ENCODE results near the gene GPR143.

The GPR143 gene

DNA sequence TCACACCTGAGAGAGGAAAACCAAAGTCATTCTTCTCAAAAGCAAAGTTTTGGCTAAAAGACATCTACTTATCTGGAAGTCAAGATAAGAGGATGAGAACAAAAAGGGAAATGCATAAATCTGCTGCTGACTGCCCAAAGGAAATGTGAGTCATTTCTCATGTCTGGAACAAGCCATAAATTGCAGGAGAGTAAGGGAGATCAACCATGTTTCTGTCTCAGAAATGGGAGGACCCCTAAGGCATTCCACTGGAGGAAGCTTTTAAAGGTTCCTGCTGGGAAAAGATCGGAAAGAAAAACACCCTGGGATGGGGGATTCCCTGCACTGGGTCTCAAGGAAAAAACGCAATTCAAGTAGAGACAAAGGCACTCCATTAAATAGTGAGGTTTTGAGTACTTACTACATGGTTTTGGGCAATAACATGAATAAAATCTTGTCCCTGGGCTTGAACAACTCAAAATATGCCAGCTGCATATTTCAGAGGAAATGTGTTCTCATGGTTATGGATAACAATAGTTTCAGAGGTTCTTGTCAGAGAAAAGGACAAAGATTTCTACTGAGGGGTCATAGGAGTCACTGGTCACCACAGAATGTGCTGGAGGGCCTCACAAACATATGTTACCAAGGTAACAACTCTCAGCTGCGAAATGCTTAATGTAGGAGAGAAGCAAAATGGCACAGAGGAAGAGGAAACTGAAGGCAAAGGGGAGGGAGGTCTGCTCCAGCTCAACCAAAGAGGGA lies 19.3 kb downstream of the GPR143 start:
- H3K27ac ChIP-seq (ENCODE audit: low read depth, low read length), result no peak overlapping the region
- H3K4me1 ChIP-seq (ENCODE audit: control insufficient read depth in 5 of 5, insufficient read depth in 5 of 5, low read length in 5 of 5), result peaks cover 0 to 13% (median 0%) of the 10 kb centered on the region in 5 donors
- no peaks in the 10 kb centered on the region for H3K36me3 ChIP-seq (ENCODE audit: control insufficient read depth in 5 of 5, insufficient read depth in 5 of 5, low read length in 5 of 5)
- H3K9me3 ChIP-seq (ENCODE audit: control insufficient read depth in 5 of 5, low read length in 5 of 5), result peaks cover 0 to 5% (median 0%) of the 10 kb centered on the region in 5 donors
- H3K9ac ChIP-seq (ENCODE audit: low read length in 5 of 5), result no peak overlapping the region
- H3K4me3 ChIP-seq (ENCODE audit: low read depth in 1 of 5, low read length in 5 of 5), result no peak overlapping the region
- H3K27me3 ChIP-seq (ENCODE audit: control insufficient read depth in 5 of 5, insufficient read depth in 4 of 5, low read length in 5 of 5), result peaks cover 0 to 8% (median 6%) of the 10 kb centered on the region in 5 donors

DNA sequence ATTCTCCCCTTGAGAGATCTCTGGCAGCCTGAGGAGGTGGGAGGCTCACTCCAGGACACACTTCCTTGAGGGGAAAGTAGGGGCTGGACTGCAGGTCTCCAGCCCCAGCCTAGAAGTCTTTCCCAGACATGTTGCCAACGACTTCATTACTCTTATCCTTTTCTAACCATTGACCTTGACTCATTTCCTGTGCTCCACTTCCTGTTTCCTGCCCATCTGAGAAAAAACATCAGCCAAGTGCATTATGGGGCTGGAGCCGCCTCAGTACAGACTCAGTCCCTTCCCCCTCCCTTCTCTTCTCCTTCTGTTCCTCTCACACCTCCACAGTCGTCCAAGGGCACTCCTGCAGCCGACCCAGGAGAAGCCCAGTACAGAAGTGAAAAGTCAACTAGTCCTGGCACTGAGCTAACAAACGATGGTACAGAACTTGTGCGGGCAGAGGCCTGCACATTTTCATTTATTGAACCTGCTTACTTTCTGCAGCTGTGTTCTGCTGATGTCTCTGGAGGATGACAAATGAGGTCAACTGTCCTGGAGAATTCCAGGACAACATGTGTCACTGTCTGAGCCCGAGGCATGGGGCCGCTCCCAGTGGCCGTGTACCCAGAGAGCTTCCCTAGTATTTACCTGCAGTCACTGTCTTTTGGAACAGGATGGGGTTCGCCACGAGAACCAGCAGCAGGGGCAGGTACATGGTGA lies 20.1 kb downstream of the GPR143 start:
- no peak overlapping the region for H3K9ac ChIP-seq (ENCODE audit: low read length in 5 of 5)
- H3K27ac ChIP-seq (ENCODE audit: low read depth, low read length), result no peak overlapping the region
- no peaks in the 10 kb centered on the region for H3K36me3 ChIP-seq (ENCODE audit: control insufficient read depth in 5 of 5, insufficient read depth in 5 of 5, low read length in 5 of 5)
- peaks cover 0 to 5% (median 0%) of the 10 kb centered on the region in 5 donors for H3K9me3 ChIP-seq (ENCODE audit: control insufficient read depth in 5 of 5, low read length in 5 of 5)
- H3K4me1 ChIP-seq (ENCODE audit: control insufficient read depth in 5 of 5, insufficient read depth in 5 of 5, low read length in 5 of 5), result peaks cover 0 to 13% (median 0%) of the 10 kb centered on the region in 5 donors
- no peak overlapping the region for H3K4me3 ChIP-seq (ENCODE audit: low read depth in 1 of 5, low read length in 5 of 5)
- H3K27me3 ChIP-seq (ENCODE audit: control insufficient read depth in 5 of 5, insufficient read depth in 4 of 5, low read length in 5 of 5), result peaks cover 0 to 7% (median 4%) of the 10 kb centered on the region in 5 donors

DNA sequence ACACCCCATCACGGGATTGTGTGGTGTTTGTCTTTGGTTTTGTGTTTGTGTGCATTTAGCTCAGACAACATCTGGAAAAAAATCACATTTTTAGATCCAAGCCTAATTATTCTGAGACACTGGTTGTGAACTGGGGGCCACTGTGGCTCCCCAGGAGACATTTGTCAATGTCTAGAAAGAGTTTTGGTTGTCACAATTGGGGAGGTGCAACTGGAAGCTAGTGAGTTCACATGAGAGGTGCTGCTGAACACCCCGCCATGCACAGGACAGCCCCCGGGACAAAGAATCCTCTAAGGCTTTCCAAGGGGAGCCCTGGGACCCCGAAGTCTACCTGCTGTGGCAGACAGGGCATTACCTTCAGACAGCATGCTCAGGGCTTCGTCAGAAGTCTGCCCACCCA lies 26.5 kb downstream of the GPR143 start:
- peaks cover 0 to 4% (median 0%) of the 10 kb centered on the region in 5 donors for H3K9me3 ChIP-seq (ENCODE audit: control insufficient read depth in 5 of 5, low read length in 5 of 5)
- H3K4me3 ChIP-seq (ENCODE audit: low read depth in 1 of 5, low read length in 5 of 5), result no peak overlapping the region
- H3K36me3 ChIP-seq (ENCODE audit: control insufficient read depth in 5 of 5, insufficient read depth in 5 of 5, low read length in 5 of 5), result no peaks in the 10 kb centered on the region
- peaks cover 0 to 1% (median 0%) of the 10 kb centered on the region in 5 donors for H3K4me1 ChIP-seq (ENCODE audit: control insufficient read depth in 5 of 5, insufficient read depth in 5 of 5, low read length in 5 of 5)
- no peak overlapping the region for H3K9ac ChIP-seq (ENCODE audit: low read length in 5 of 5)
- no peak overlapping the region for H3K27ac ChIP-seq (ENCODE audit: low read depth, low read length)
- H3K27me3 ChIP-seq (ENCODE audit: control insufficient read depth in 5 of 5, insufficient read depth in 4 of 5, low read length in 5 of 5), result peaks cover 4 to 29% (median 10%) of the 10 kb centered on the region in 5 donors

DNA sequence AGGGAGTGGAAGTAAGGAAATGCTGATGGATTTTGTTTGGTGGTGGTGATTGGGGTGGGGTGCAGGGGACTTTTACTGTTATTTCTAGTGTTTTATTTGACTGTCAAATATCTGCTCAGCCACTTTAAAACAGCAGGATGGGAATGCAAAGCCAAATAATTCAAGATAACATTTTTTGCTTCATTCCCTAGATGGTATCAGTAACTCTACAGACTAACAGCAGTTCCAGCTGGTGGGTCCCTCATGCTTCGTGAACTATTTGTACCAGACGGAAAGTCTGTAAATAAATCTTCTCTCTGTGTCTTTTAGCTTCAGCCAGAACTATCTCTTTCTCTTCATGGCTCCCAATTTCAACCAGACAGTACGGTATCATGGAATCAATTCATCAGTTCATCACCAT lies 27.5 kb downstream of the GPR143 start:
- H3K4me1 ChIP-seq (ENCODE audit: control insufficient read depth in 5 of 5, insufficient read depth in 5 of 5, low read length in 5 of 5), result peaks cover 0 to 5% (median 0%) of the 10 kb centered on the region in 5 donors
- no peak overlapping the region for H3K9ac ChIP-seq (ENCODE audit: low read length in 5 of 5)
- H3K4me3 ChIP-seq (ENCODE audit: low read depth in 1 of 5, low read length in 5 of 5), result no peak overlapping the region
- H3K9me3 ChIP-seq (ENCODE audit: control insufficient read depth in 5 of 5, low read length in 5 of 5), result peaks cover 0 to 5% (median 0%) of the 10 kb centered on the region in 5 donors
- no peak overlapping the region for H3K27ac ChIP-seq (ENCODE audit: low read depth, low read length)
- peaks cover 4 to 25% (median 10%) of the 10 kb centered on the region in 5 donors for H3K27me3 ChIP-seq (ENCODE audit: control insufficient read depth in 5 of 5, insufficient read depth in 4 of 5, low read length in 5 of 5)
- no peaks in the 10 kb centered on the region for H3K36me3 ChIP-seq (ENCODE audit: control insufficient read depth in 5 of 5, insufficient read depth in 5 of 5, low read length in 5 of 5)

DNA sequence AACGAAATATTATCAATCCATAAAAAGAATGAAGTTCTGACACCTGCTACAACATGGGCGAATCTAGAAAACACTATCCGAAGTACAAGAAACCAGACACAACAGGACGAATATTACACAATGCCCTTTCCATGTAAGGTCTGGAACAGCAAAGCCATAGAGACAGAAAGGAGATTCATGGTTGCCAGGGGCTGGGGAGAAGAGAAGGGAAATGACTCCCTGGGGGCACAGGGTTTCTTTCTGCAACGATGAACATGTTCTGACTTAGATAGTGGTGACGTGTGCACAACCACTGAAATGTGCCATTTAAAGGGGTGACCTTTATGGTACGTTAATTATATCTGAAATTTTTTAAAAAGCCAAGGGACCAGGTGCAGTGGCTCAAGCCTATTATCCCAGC lies 28.3 kb downstream of the GPR143 start:
- peaks cover 4 to 25% (median 11%) of the 10 kb centered on the region in 5 donors for H3K27me3 ChIP-seq (ENCODE audit: control insufficient read depth in 5 of 5, insufficient read depth in 4 of 5, low read length in 5 of 5)
- H3K27ac ChIP-seq (ENCODE audit: low read depth, low read length), result no peak overlapping the region
- H3K9me3 ChIP-seq (ENCODE audit: control insufficient read depth in 5 of 5, low read length in 5 of 5), result peaks cover 0 to 6% (median 0%) of the 10 kb centered on the region in 5 donors
- no peak overlapping the region for H3K4me3 ChIP-seq (ENCODE audit: low read depth in 1 of 5, low read length in 5 of 5)
- H3K4me1 ChIP-seq (ENCODE audit: control insufficient read depth in 5 of 5, insufficient read depth in 5 of 5, low read length in 5 of 5), result peaks cover 0 to 9% (median 0%) of the 10 kb centered on the region in 5 donors
- H3K36me3 ChIP-seq (ENCODE audit: control insufficient read depth in 5 of 5, insufficient read depth in 5 of 5, low read length in 5 of 5), result no peaks in the 10 kb centered on the region
- no peak overlapping the region for H3K9ac ChIP-seq (ENCODE audit: low read length in 5 of 5)

DNA sequence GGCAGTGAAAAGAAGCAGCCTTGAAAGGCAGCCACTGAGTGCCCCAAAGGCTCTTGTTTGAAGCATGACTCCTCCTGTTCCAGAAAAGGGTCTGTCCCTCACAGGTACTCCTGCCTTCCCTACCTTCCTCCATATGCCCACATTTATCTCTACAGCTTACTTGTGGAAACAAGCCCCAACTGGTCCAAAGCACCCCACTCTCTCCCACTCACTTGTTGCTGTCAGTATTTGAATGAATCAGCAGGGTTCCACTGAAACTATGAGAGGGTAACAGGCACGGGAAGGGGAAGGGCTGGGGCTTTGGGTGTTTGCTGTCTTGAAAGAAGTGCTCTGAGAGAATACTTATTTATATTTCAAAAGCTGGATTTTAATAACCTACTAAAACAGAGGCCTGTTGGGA lies 34.9 kb downstream of the GPR143 start:
- Histone ChIP-seq H3K27me3 (ENCODE audit: control insufficient read depth in 5 of 5, insufficient read depth in 4 of 5, low read length in 5 of 5) (peaks cover 4 to 27% (median 8%) of the 10 kb centered on the region in 5 donors), H3K9ac (ENCODE audit: low read length in 5 of 5) (no peak overlapping the region), H3K4me3 (ENCODE audit: low read depth in 1 of 5, low read length in 5 of 5) (no peak overlapping the region), H3K9me3 (ENCODE audit: control insufficient read depth in 5 of 5, low read length in 5 of 5) (peaks cover 8 to 34% (median 17%) of the 10 kb centered on the region in 5 donors), H3K36me3 (ENCODE audit: control insufficient read depth in 5 of 5, insufficient read depth in 5 of 5, low read length in 5 of 5) (no peaks in the 10 kb centered on the region), H3K4me1 (ENCODE audit: control insufficient read depth in 5 of 5, insufficient read depth in 5 of 5, low read length in 5 of 5) (peaks cover 0 to 12% (median 0%) of the 10 kb centered on the region in 5 donors), H3K27ac (ENCODE audit: low read depth, low read length) (no peak overlapping the region)

DNA sequence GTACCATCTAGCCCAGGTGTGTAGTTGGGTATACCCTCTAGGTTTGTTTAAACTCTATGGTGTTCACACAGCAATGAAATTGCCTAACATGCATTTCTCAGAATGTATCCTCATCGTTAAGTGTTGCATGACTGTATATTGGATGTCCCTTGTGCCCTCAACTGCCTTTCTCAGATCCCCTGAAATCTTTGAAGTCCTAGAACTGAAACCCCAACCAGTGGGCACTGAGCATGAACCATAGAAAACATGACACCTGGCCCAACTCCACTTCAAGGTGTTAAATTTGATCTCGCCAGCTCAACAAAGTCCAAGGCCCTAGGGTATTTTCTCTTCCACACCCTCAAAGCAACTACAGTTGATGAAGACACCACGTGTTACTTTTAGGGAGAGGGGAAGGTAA lies 35.6 kb downstream of the GPR143 start:
- Histone ChIP-seq H3K4me3 (ENCODE audit: low read depth in 1 of 5, low read length in 5 of 5) (no peak overlapping the region), H3K27ac (ENCODE audit: low read depth, low read length) (no peak overlapping the region), H3K9me3 (ENCODE audit: control insufficient read depth in 5 of 5, low read length in 5 of 5) (peaks cover 8 to 36% (median 17%) of the 10 kb centered on the region in 5 donors), H3K27me3 (ENCODE audit: control insufficient read depth in 5 of 5, insufficient read depth in 4 of 5, low read length in 5 of 5) (peaks cover 4 to 27% (median 8%) of the 10 kb centered on the region in 5 donors), H3K4me1 (ENCODE audit: control insufficient read depth in 5 of 5, insufficient read depth in 5 of 5, low read length in 5 of 5) (peaks cover 0 to 12% (median 0%) of the 10 kb centered on the region in 5 donors), H3K36me3 (ENCODE audit: control insufficient read depth in 5 of 5, insufficient read depth in 5 of 5, low read length in 5 of 5) (no peaks in the 10 kb centered on the region), H3K9ac (ENCODE audit: low read length in 5 of 5) (no peak overlapping the region)

DNA sequence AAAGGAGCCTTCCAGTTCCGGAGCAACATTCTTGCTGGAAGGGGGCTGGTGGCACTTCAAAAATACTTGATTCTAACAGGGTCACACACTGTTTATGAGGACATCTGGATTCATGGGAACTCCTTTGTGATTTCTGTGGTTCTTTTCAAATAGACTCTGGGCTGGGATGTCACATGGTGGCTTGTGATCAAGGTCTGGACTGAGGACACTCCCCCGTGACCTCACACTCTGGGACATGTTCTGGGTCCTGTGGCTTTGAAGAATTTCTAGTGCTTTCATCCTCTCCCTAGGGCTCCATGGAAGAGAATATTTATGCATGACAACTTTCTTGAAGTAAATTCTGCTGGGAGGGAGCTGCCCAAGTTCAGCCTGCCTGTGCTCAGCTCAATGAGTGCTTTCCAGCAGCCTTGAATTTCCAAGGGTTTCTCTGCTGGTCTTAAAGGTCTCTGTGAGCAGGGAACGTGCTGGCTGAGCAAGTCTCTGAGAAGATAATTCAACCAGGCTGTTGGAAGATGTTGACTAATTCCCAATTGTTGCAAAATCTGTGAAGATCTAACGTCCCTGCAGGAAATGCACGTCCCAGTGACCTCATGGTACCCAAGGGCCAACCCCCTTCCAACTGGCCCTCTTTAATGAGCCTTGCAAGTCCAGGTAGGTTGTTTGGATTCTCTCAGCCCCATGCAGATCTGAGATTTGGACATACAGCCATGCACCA lies 36.3 kb downstream of the GPR143 start:
- peaks cover 4 to 27% (median 7%) of the 10 kb centered on the region in 5 donors for H3K27me3 ChIP-seq (ENCODE audit: control insufficient read depth in 5 of 5, insufficient read depth in 4 of 5, low read length in 5 of 5)
- no peak overlapping the region for H3K9ac ChIP-seq (ENCODE audit: low read length in 5 of 5)
- peaks cover 0 to 12% (median 0%) of the 10 kb centered on the region in 5 donors for H3K4me1 ChIP-seq (ENCODE audit: control insufficient read depth in 5 of 5, insufficient read depth in 5 of 5, low read length in 5 of 5)
- peaks cover 8 to 37% (median 17%) of the 10 kb centered on the region in 5 donors for H3K9me3 ChIP-seq (ENCODE audit: control insufficient read depth in 5 of 5, low read length in 5 of 5)
- no peak overlapping the region for H3K27ac ChIP-seq (ENCODE audit: low read depth, low read length)
- H3K36me3 ChIP-seq (ENCODE audit: control insufficient read depth in 5 of 5, insufficient read depth in 5 of 5, low read length in 5 of 5), result no peaks in the 10 kb centered on the region
- H3K4me3 ChIP-seq (ENCODE audit: low read depth in 1 of 5, low read length in 5 of 5), result no peak overlapping the region

DNA sequence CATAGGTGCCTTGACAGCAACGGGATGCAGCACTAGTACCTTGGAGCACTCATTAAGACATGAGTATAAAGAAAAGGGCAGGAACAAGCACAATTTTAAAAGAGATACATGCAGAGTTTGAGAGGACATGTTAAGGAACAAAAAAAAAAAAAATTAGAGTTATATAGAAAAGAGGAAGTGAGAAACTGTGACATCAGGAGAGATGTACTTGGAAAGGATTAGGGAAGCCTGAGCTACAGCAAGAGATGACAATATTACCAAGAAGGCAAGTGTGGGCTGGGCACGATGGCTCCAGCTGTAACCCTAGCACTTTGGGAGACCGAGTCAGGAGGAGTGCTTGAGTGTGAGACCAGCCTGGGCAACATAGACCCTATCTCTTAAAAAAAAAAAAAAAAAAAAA lies 37.4 kb downstream of the GPR143 start:
- Histone ChIP-seq H3K9me3 (ENCODE audit: control insufficient read depth in 5 of 5, low read length in 5 of 5) (peaks cover 8 to 37% (median 18%) of the 10 kb centered on the region in 5 donors), H3K4me1 (ENCODE audit: control insufficient read depth in 5 of 5, insufficient read depth in 5 of 5, low read length in 5 of 5) (peaks cover 0 to 8% (median 0%) of the 10 kb centered on the region in 5 donors), H3K4me3 (ENCODE audit: low read depth in 1 of 5, low read length in 5 of 5) (no peak overlapping the region), H3K27ac (ENCODE audit: low read depth, low read length) (no peak overlapping the region), H3K27me3 (ENCODE audit: control insufficient read depth in 5 of 5, insufficient read depth in 4 of 5, low read length in 5 of 5) (peaks cover 4 to 25% (median 6%) of the 10 kb centered on the region in 5 donors), H3K9ac (ENCODE audit: low read length in 5 of 5) (no peak overlapping the region), H3K36me3 (ENCODE audit: control insufficient read depth in 5 of 5, insufficient read depth in 5 of 5, low read length in 5 of 5) (no peaks in the 10 kb centered on the region)

All from subcutaneous abdominal adipose tissue (tissue), 5 donors.